K562 (cell line): ENCODE results near the gene CMIP. TPM values are rescaled to one million over a fixed set of nuclear protein-coding genes. Genes with fewer than 3 reads are reported as not detected.

ENCODE experiments used
- ATAC-seq: fragments of 200-7000 bp; cut with Tn5 transposase; 3 replicates; pipeline ENCODE4 v1.9.1; 2020; ENCODE audit warnings: moderate library complexity
- BruUV-seq: library from RNA; stranded (reverse); fragments of 400-500 nt; replicated peaks from 2 replicates; lab custom pipeline; 2021; lab: Mats Ljungman, UMichigan
- CTCF ChIA-PET: fragments of 300-600 bp; formaldehyde crosslinking; extraction: SDS; loops from one replicate; lab custom pipeline; 2021; ENCODE audit warnings: low intra/inter-chr PET ratio; lab: Yijun Ruan, JAX
- POLR2A ChIA-PET: fragments of 300-600, 350-650 bp; sonication (Branson Sonifier 250); formaldehyde crosslinking; extraction: SDS; loops from one replicate; lab custom pipeline; 2021; ENCODE audit warnings: antibody characterized with exemption, inconsistent platforms; lab: Yijun Ruan, JAX
- DNase-seq, 4 experiments: peaks; one replicate each; pipeline versions ENCODE4 v3.0.0 to v3.0.0-alpha.2; 2011 to 2018; ENCODE audit warnings: low spot score in 3 of 4, mixed read lengths in 3 of 4; ENCODE audit errors: extremely low read depth in 1 of 4
- FAIRE-seq: peaks from 2 replicates; lab custom pipeline; 2011; peaks lifted over from hg19 to GRCh38; lab: Jason Lieb, UNC
- H2AFZ ChIP-seq: 2 replicates; pipeline ENCODE4 v1.6.0; 2011; ENCODE audit warnings: low read depth, low read length, control low read depth, inconsistent platforms
- H3K27ac ChIP-seq: fragments of 200-600 bp; 3 replicates; pipeline ENCODE4 v1.8.0; 2011; ENCODE audit warnings: low read depth, mild to moderate bottlenecking, control low read depth, inconsistent platforms, low read length, moderate library complexity, mixed read lengths; ENCODE audit errors: extremely low read depth
- H3K27me3 ChIP-seq, 2 experiments: fragments of 300-600 bp in 1 of 2; 2 replicates in 1 of 2; 3 replicates in 1 of 2; pipeline versions ENCODE4 v1.6.0 to v1.8.0; 2011; ENCODE audit warnings: inconsistent platforms in 2 of 2, low read length in 2 of 2, mild to moderate bottlenecking in 1 of 2, mixed read lengths in 1 of 2, moderate library complexity in 1 of 2; ENCODE audit not compliant: control insufficient read depth in 2 of 2, insufficient read depth in 2 of 2
- H3K36me3 ChIP-seq: fragments of 300-600 bp; 3 replicates; pipeline ENCODE4 v1.8.0; 2011; ENCODE audit warnings: mild to moderate bottlenecking, low read length, inconsistent platforms; ENCODE audit not compliant: control insufficient read depth, insufficient read depth
- H3K4me1 ChIP-seq, 2 experiments: fragments of 200-600 bp in 1 of 2; replicated peaks in 1 of 2; 2 replicates in 1 of 2; 3 replicates in 1 of 2; pipeline versions ENCODE4 v1.5.1 to v1.8.0; 2011; ENCODE audit warnings: inconsistent platforms in 2 of 2, low read length in 2 of 2, mild to moderate bottlenecking in 1 of 2, mixed read lengths in 1 of 2, moderate library complexity in 1 of 2; ENCODE audit not compliant: control insufficient read depth in 2 of 2, insufficient read depth in 2 of 2
- H3K4me2 ChIP-seq: 2 replicates; pipeline ENCODE4 v1.6.1; 2011; ENCODE audit warnings: low read length, control low read depth, inconsistent platforms, mixed read lengths; ENCODE audit not compliant: insufficient read depth
- H3K4me3 ChIP-seq: fragments of 200-600 bp; sonication (generic), shearing (Covaris generic); 2 replicates; pipeline ENCODE4 v1.5.1; 2016; ENCODE audit warnings: control low read depth, inconsistent platforms
- H3K79me2 ChIP-seq: fragments of 200-600 bp; 3 replicates; pipeline ENCODE4 v1.8.0; 2011; ENCODE audit warnings: low read length, inconsistent platforms; ENCODE audit not compliant: control insufficient read depth, insufficient read depth
- H3K9ac ChIP-seq, 2 experiments: 2 replicates each; pipeline versions ENCODE4 v1.6.0 to v1.6.1; 2011; ENCODE audit warnings: low read depth in 2 of 2, low read length in 2 of 2, control low read depth in 1 of 2, inconsistent platforms in 1 of 2, mild to moderate bottlenecking in 1 of 2, mixed read lengths in 1 of 2; ENCODE audit not compliant: insufficient read depth in 1 of 2
- H3K9me1 ChIP-seq: one replicate; pipeline ENCODE4 v1.6.0; 2011; ENCODE audit warnings: inconsistent platforms, mild to moderate bottlenecking, low read length, moderate library complexity; ENCODE audit not compliant: control insufficient read depth, insufficient read depth
- H3K9me3 ChIP-seq: replicated peaks from 2 replicates; pipeline ENCODE4 v1.5.1; 2011; ENCODE audit warnings: low read depth, low read length, inconsistent platforms; ENCODE audit not compliant: control insufficient read depth, insufficient read depth
- H4K20me1 ChIP-seq: replicated peaks from 2 replicates; pipeline ENCODE4 v1.6.1; 2011; ENCODE audit warnings: low read length, inconsistent platforms, mixed read lengths; ENCODE audit not compliant: control insufficient read depth, insufficient read depth
- BRF1 ChIP-seq: IDR thresholded peaks from 3 replicates; pipeline ENCODE4 v1.6.1; 2011; ENCODE audit warnings: borderline replicate concordance, mild to moderate bottlenecking; ENCODE audit not compliant: insufficient read length; ENCODE audit errors: extremely low read depth
- CREM ChIP-seq: IDR thresholded peaks from 2 replicates; pipeline ENCODE4 v1.6.1; 2014; ENCODE audit warnings: antibody characterized with exemption, low read depth
- E2F1 ChIP-seq: sonication (generic); formaldehyde crosslinking; IDR thresholded peaks from 2 replicates; pipeline ENCODE4 v1.8.1; 2023; ENCODE audit warnings: mild to moderate bottlenecking, missing genetic modification reagents, moderate library complexity
- EP300 ChIP-seq: IDR thresholded peaks from 2 replicates; pipeline ENCODE4 v1.6.1; 2012; ENCODE audit warnings: low read length, improper control_type of control experiment
- KLF13 ChIP-seq: fragments of 450-650 bp; IDR thresholded peaks from 2 replicates; pipeline ENCODE4 v1.6.1; 2016; ENCODE audit warnings: missing genetic modification characterization, low read depth, mild to moderate bottlenecking, missing compliant biosample characterization, moderate library complexity, borderline replicate concordance
- MEIS2 ChIP-seq: fragments of 450-650 bp; IDR thresholded peaks from 2 replicates; pipeline ENCODE4 v1.6.1; 2014; ENCODE audit warnings: mild to moderate bottlenecking; ENCODE audit not compliant: partially characterized antibody
- NFE2 ChIP-seq: IDR thresholded peaks from 2 replicates; pipeline ENCODE4 v1.6.1; 2014; ENCODE audit warnings: antibody characterized with exemption, low read depth
- NONO ChIP-seq, 2 experiments: fragments of 200-400 bp in 1 of 2; fragments of 450-650 bp in 1 of 2; formaldehyde crosslinking in 1 of 2; IDR thresholded peaks; 2 replicates each; pipeline ENCODE4 v1.6.1; 2017; ENCODE audit warnings: low read depth in 2 of 2, mild to moderate bottlenecking in 2 of 2, moderate library complexity in 2 of 2, low read length in 1 of 2
- RBM22 ChIP-seq: fragments of 200-400 bp; formaldehyde crosslinking; IDR thresholded peaks from 2 replicates; pipeline ENCODE4 v1.6.1; 2018; ENCODE audit warnings: low read length, low read depth; ENCODE audit not compliant: poor library complexity, severe bottlenecking
- TFAM ChIP-seq: fragments of 250-450 bp; sonication (Bioruptor Pico); conservative IDR thresholded peaks from 2 replicates; pipeline ENCODE4 v1.5.0; 2021; ENCODE audit warnings: mild to moderate bottlenecking, moderate library complexity
- TSC22D4 ChIP-seq: fragments of 450-650 bp; IDR thresholded peaks from 2 replicates; pipeline ENCODE4 v1.6.1; 2016; ENCODE audit warnings: missing genetic modification characterization, missing biosample characterization, control low read depth
- ZFP36 ChIP-seq: fragments of 150-350 bp; IDR thresholded peaks from 2 replicates; pipeline ENCODE4 v1.6.1; 2018; ENCODE audit warnings: low read length, low read depth; ENCODE audit not compliant: partially characterized antibody
- ZNF175 ChIP-seq: fragments of 200-800 bp; sonication (Bioruptor generic); IDR thresholded peaks from 2 replicates; pipeline ENCODE4 v1.6.1; 2016; ENCODE audit warnings: low read depth, mild to moderate bottlenecking, missing genetic modification characterization, missing compliant biosample characterization
- WGBS: fragments of 100-300 bp; shearing (Covaris generic); methylation state at CpG from one replicate; pipeline ENCODE4 v1.1.6; 2016; ENCODE audit warnings: low coverage, mixed read lengths; ENCODE audit not compliant: insufficient coverage; ENCODE audit errors: missing lambda C conversion rate; 5-methylcytosine and 5-hydroxymethylcytosine counted together
- in situ Hi-C: fragments of 300-500 bp; cut with MboI; formaldehyde crosslinking; loops from 4 replicates; pipeline ENCODE4 v1.15.0; 2018; ENCODE audit warnings: inconsistent platforms, mixed read lengths
- intact Hi-C: fragments of 100-400 bp; cut with micrococcal nuclease; formaldehyde crosslinking; loops from 2 replicates; pipeline ENCODE4 v1.14.2; 2022
- polyA plus RNA-seq, 8 experiments: library from polyadenylated mRNA; depleted of rRNA in 4 of 8; stranded (reverse) in 5 of 8; unstranded in 3 of 8; fragments of >200 nt; fragmentation: Nextera tagmentation in 2 of 8; fragmentation: Illumina TruSeq in 1 of 8; extraction: Ambion mirVana in 2 of 8; extraction: Trizol in 1 of 8; gene quantifications; 2 replicates each; pipeline versions ENCODE4 v1.2.1 to v1.2.3, GENCODE V29; 2011 to 2014; ENCODE audit warnings: inconsistent platforms in 1 of 8, missing spikeins in 1 of 8
- total RNA-seq, 7 experiments: library from RNA; depleted of rRNA in 6 of 7; stranded (reverse); fragments of >200 nt in 6 of 7; fragmentation: Illumina TruSeq in 2 of 7; extraction: Trizol in 2 of 7; gene quantifications; 2 replicates each; pipeline versions ENCODE4 v1.2.1 to v1.2.3, GENCODE V29; 2011 to 2021; ENCODE audit warnings: low replicate concordance in 1 of 7

The CMIP gene
- total and polyA plus RNA-seq, 9 of the 15 experiments (the other 6 are each of a cell fraction or from before 2014, with no cell fraction given): 0.94 to 82.5 (median 10.3) TPM

GRCh38 chr16:81673432-81673831 is 228.8 kb downstream of the CMIP start:
- DNase-seq (no peak), FAIRE-seq (no peak), ATAC-seq (no peak; the same call in 2 of the 3 replicates)
- Histone ChIP-seq H3K79me2 (no peaks in the 10 kb centered on the region), H4K20me1 (0 out of 2 replicates have a peak, but pooled peaks cover 4% of the 10 kb centered on the region), H3K9me3 (no peaks in the 10 kb centered on the region), H3K9me1 (no peaks in the 10 kb centered on the region), H3K27ac (no peak overlapping the region), H3K4me2 (no peak overlapping the region), H2AFZ (no peak overlapping the region), H3K36me3 (peaks cover 61% of the 10 kb centered on the region), H3K9ac (no peak overlapping the region), H3K4me1 (peaks cover 0 to 5% of the 10 kb centered on the region in 2 experiments; a peak in 1 of 5 replicates), H3K27me3 (no peaks in the 10 kb centered on the region), H3K4me3 (no peak overlapping the region)
- BruUV-seq: no TSS peak
- CTCF ChIA-PET: interaction anchor here (0.5 kb wide), 1 partner anchor 270 kb away, joined by 4 read pairs; no protein-coding TSS in a partner anchor
- intact Hi-C loops (no loop called here), in situ Hi-C loops (no loop called here)
- WGBS: 83% methylated on average over 7 of the region's 7 CpGs
- POLR2A ChIA-PET: interaction anchor here (1.5 kb wide), 1 partner anchor 17 kb away, joined by 3 read pairs; no protein-coding TSS in a partner anchor
- TF ChIP-seq NONO (IDR thresholded peaks at IDR 0.05; ENCODE audit: low read depth in 2 of 2, low read length in 1 of 2): no peak
- no peak for TF ChIP-seq BRF1
- no peak for TF ChIP-seq KLF13 (tag)
- TF ChIP-seq ZFP36: no peak
- peak; percentile 32 for TF ChIP-seq RBM22

- no peak overlapping the region for H2AFZ ChIP-seq
- ChIA-PET CTCF (no interaction called here), POLR2A (interaction anchor here (0.7 to 1.5 kb wide), 2 partner anchors 21 to 22 kb away, joined by 3 to 4 read pairs; no protein-coding TSS in a partner anchor)
- DNase-seq (no peak), ATAC-seq (no peak; the same call in 2 of the 3 replicates), FAIRE-seq (no peak)
- peaks cover 71% of the 10 kb centered on the region for H3K36me3 ChIP-seq
- no peaks in the 10 kb centered on the region for H3K9me1 ChIP-seq
- no peak overlapping the region for H3K27ac ChIP-seq
- 72% methylated on average over 3 of the region's 3 CpGs for WGBS
- H3K4me3 ChIP-seq: no peak overlapping the region
- no peaks in the 10 kb centered on the region for H3K79me2 ChIP-seq
- H3K9ac ChIP-seq: no peak overlapping the region
- no peaks in the 10 kb centered on the region for H3K27me3 ChIP-seq
- in situ Hi-C loops: no loop called here
- intact Hi-C loops: no loop called here
- no peak overlapping the region for H3K4me2 ChIP-seq
- no TSS peak for BruUV-seq
- H3K4me1 ChIP-seq: peaks cover 0 to 11% of the 10 kb centered on the region in 2 experiments; a peak in 1 of 5 replicates
- H4K20me1 ChIP-seq: 0 out of 2 replicates have a peak, but pooled peaks cover 4% of the 10 kb centered on the region
- H3K9me3 ChIP-seq: no peaks in the 10 kb centered on the region
- TF ChIP-seq EP300 (no peak), ZNF175 (CRISPR knock-in tag) (no peak), NFE2 (no peak), CREM (no peak), TFAM (CRISPR knock-in tag) (no peak), E2F1 (CRISPR knock-in tag) (no peak), MEIS2 (no peak), TSC22D4 (no peak)
These were observed 231.1 kb downstream of the CMIP start for GRCh38 chr16:81675662-81676061.
